Measurements from ENCODE around the gene TLE6.
"Not testable (repeated sequence)": the region's sequence is repeated elsewhere in the genome, so short reads cannot be mapped to it uniquely, and the experiment has no call there.

TLE6 gene

DNA sequence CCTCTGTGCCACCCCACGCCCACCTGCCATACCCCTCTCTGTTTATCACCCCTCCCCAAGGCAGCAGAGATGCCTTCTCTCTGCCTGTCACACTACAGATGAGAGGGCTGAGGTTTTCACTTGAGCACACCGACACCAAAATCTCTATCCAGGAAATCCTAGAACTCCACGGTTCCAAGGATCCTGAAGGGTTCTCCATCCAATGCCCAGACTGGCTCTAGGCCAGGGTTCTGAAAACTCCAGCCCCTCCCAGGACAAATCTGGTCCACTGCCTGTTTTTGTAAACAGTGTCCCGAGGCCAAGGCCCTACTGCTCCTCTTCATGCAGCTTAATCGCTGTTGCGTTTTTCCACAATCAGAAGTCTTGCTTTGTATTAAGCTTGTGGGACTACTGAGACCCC lies 31.6 kb downstream of the TLE6 start:
- Mint-ChIP-seq H3K27ac (no peak overlapping the region), H3K27me3 (no peaks in the 10 kb centered on the region), H3K4me3 (no peak overlapping the region), H3K4me1 (no peaks in the 10 kb centered on the region), H3K9me3 (no peaks in the 10 kb centered on the region)
- no peak for DNase-seq
- ATAC-seq, result no peak

DNA sequence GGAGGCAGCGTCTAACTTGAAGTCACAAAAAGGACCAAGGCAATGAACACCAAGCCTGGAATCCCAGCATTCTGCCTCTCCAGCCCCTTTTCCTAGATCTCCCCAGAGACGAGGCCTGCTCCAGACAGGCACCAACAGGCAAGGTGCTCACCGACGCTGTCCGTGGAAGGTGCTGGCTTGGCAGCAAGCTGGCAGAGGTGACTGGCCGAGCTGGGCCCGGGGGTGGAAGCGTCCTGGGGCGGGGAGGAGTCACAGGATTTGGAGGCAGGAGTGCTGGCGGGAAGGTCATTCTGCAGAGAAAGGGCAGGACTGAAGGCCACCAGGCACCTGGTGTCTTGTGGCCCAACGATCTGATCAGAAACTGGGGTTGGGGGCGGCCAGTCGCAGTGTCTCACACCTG lies 33.5 kb downstream of the TLE6 start:
- Mint-ChIP-seq H3K9me3 (no peaks in the 10 kb centered on the region), H3K27me3 (no peaks in the 10 kb centered on the region), H3K4me1 (no peaks in the 10 kb centered on the region), H3K27ac (peak overlapping the region in 1 of 2 donors; percentile 54), H3K4me3 (no peak overlapping the region)
- DNase-seq (no peak), ATAC-seq (no peak)

DNA sequence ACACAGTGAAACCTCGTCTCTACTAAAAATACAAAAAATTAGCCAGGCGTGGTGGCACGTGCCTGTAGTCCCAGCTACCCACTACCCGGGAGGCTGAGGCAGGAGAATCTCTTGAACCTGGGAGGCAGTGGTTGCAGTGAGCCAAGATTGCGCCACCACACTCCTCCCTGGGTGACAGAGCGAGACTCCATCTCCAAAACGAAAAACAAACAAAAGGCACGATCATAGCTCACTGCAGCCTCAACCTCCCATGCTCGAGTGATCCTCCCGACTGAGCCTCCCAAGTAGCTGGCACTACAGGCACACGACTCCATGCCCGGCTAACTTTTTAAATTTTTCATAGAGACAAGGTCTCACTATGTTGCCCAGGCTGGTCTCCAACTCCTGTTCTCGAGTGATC lies 34.7 kb downstream of the TLE6 start:
- not testable (repeated sequence) for H3K27ac Mint-ChIP-seq, ATAC-seq, H3K9me3 Mint-ChIP-seq, H3K4me1 Mint-ChIP-seq, DNase-seq, H3K4me3 Mint-ChIP-seq, H3K27me3 Mint-ChIP-seq

DNA sequence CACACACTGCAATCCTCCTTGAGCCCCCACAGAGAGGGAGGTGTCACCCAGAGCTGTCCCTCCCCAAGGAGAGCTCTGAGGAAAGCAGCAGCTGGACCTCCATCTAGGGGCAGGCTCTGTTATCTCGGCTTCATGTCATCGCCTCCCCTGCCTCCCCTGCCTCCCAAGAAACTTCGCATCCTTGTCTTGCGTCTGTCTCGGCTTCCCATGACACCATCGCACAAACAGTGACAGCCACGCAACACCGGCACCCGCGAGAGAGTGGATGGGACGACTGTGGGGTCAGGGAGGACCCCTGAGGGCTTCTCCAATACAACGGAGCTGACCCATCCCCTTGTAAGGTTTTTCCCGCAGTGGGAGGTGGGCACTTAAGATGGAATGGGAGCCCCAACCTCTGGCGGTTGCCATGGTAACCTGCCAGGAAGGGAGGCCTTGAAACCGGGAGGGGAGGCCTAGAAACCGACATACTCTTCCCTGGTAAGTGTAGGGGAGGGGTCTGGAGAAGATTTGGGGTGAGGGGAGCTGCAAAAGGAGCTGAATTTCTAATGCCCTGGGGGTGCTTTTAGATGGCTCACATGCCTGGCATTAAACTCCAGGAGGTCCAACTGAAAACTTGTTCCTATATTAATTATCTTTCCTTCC lies 35.4 kb downstream of the TLE6 start:
- H3K4me3 Mint-ChIP-seq, result no peak overlapping the region
- no peaks in the 10 kb centered on the region for H3K27me3 Mint-ChIP-seq
- H3K27ac Mint-ChIP-seq, result no peak overlapping the region
- no peak for DNase-seq
- ATAC-seq, result no peak
- H3K4me1 Mint-ChIP-seq, result no peaks in the 10 kb centered on the region
- no peaks in the 10 kb centered on the region for H3K9me3 Mint-ChIP-seq

DNA sequence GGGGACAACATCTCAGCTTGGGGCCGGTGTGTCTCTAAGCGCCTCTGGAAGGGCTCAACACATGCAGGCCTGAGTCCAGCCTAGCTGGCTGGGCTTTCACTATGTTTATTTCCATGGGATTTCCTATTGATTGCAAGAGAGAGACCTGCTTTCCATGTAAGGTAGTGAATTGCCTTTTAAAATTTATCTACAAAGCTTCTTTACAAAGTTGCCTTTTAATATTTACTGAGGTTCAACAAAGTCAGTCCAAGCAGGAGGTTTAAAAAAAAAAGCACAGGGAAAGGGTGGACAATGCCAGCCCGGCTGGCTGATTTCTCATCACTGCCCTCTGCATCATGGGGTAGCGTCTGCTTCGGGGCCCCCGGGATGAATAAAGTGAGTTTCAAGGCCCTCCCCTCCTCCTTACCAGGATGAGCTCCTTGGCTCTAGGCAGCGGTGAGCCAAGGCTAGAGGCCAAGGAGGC lies 35.9 kb downstream of the TLE6 start:
- no peak overlapping the region for H3K4me3 Mint-ChIP-seq
- no peaks in the 10 kb centered on the region for H3K27me3 Mint-ChIP-seq
- ATAC-seq (no peak), DNase-seq (no peak)
- H3K9me3 Mint-ChIP-seq, result no peaks in the 10 kb centered on the region
- no peaks in the 10 kb centered on the region for H3K4me1 Mint-ChIP-seq
- H3K27ac Mint-ChIP-seq, result no peak overlapping the region

DNA sequence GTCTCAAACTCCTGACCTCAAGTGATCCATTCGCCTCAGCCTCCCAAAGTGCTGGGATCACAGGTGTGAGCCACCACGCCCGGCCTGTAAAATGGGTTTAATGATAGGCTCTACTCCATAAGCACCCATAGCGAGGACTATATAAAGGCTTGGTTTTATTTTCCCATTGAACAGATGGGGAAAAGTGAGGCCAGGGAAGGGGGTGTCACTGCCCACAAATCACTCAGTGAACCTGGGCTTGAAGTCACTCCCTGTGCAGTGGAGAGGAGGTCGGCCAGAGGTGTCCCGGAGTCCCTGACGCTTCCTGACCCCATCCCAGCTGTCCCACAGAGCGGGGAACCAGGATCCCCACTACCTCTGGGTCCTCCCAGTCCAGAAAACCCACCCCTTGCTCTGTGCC lies 36.8 kb downstream of the TLE6 start:
- ATAC-seq, result no peak

DNA sequence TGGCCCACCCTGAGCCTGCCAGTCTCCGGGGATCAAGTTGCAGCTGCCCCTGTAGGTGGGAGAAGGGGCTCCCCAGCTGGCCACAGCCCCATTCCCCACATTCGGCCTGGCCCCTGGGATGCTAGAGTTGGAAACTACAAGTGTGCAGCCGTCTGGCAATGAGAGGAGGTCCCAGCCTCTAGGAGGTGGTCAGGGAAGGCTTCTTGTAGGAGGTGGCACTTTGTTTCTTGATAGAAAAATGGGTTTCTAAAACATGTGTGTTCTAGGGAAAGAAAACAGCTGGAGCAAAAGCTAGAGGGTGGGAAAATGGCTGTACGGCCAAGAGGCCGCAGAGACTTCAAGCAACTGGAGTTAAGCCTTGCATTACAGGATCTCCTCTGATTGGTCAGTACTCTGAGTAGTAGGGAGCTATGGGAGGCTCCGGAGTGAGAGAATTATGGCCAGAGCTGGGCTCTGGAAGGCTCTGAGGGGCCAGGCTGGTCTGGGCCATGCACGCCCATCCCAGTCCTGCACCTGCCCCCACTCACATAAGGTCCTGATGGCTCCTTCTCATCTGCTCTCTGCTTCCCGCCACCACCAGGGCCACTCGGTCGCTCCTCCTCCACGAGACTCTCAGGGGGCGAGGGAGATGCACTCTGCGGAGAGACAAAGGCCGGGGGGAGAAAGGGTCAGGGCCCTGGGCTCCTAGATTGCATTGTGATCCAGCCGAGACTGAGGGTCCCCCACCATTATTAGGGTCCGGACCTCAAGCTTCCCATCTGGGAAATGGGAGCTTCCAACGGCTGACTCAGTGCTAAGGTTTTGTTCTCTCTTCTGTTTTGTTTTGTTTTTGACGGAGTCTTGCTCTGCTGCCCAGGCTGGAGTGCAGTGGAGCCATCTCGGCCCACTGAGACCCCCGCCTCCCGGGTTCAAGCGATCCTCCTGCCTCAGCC lies 38.0 kb downstream of the TLE6 start:
- no peak for DNase-seq
- H3K27ac Mint-ChIP-seq, result no peak overlapping the region
- ATAC-seq, result no peak
- H3K9me3 Mint-ChIP-seq, result no peaks in the 10 kb centered on the region
- no peaks in the 10 kb centered on the region for H3K4me1 Mint-ChIP-seq
- H3K27me3 Mint-ChIP-seq, result no peaks in the 10 kb centered on the region
- no peak overlapping the region for H3K4me3 Mint-ChIP-seq

More for the DNA sequence above, 36.8 kb downstream of the TLE6 start:
- no peak overlapping the region for H3K27ac Mint-ChIP-seq
- H3K4me3 Mint-ChIP-seq, result no peak overlapping the region
- no peak for DNase-seq
- no peaks in the 10 kb centered on the region for H3K27me3 Mint-ChIP-seq
- no peaks in the 10 kb centered on the region for H3K4me1 Mint-ChIP-seq
- H3K9me3 Mint-ChIP-seq, result no peaks in the 10 kb centered on the region

DNA sequence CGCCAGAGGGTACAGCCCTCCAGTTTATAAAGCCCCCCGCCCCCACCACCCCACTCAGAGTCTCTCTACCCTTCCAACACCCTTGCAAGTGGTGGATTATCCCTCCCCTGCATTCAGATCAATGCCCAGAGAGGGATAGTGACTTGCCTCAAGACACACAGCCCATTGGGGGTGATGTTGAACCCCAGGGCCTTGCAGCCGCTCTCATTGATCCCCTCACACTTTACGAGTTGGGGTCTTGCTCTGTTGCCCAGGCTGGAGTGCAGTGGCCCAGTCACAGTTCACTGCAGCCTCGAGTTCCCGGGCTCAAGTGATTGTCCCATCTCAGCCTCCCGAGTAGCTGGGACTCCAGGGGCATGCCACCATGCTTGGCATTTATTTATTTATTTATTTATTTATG lies 40.6 kb downstream of the TLE6 start:
- Mint-ChIP-seq H3K27ac (no peak overlapping the region), H3K27me3 (no peaks in the 10 kb centered on the region), H3K9me3 (no peaks in the 10 kb centered on the region), H3K4me3 (no peak overlapping the region), H3K4me1 (peaks cover under 1% of the 10 kb centered on the region)
- ATAC-seq (no peak), DNase-seq (no peak)

DNA sequence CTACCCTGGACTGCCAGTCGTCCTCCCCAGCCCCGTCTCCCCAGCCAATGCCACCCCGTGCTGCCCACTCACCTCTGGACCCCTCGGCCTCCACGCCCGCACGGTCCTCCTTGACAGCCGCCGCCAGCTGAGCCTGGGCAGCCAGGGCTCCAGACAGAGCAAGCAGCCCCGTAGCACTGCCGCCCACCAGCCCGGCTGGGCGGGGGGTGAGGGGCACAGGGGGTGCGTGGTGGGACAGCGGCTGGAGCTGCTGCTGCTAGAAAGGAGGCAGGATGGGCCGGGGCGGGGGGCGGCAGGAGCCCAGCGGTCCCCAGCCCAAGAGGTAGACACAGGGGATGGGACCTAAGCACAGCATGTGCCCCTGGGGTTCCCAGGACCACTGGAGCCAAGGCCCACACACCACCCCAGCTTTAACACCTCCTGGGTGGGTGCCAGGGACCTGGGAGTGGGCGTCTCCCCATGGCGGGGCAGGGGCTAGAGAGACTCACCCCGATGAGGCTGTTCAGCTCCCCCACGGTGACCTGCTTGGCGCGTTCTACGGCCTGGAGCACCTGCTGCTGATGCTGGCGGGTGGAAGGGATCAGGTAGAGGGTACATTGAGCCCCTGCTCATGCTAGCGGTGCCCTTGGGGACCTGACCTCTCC lies 42.0 kb downstream of the TLE6 start:
- Mint-ChIP-seq H3K27ac (no peak overlapping the region), H3K27me3 (peaks cover under 1% of the 10 kb centered on the region), H3K4me3 (no peak overlapping the region), H3K9me3 (no peaks in the 10 kb centered on the region), H3K4me1 (peaks cover 12% of the 10 kb centered on the region)
- peak; percentile 23 for ATAC-seq
- DNase-seq, result no peak

DNA sequence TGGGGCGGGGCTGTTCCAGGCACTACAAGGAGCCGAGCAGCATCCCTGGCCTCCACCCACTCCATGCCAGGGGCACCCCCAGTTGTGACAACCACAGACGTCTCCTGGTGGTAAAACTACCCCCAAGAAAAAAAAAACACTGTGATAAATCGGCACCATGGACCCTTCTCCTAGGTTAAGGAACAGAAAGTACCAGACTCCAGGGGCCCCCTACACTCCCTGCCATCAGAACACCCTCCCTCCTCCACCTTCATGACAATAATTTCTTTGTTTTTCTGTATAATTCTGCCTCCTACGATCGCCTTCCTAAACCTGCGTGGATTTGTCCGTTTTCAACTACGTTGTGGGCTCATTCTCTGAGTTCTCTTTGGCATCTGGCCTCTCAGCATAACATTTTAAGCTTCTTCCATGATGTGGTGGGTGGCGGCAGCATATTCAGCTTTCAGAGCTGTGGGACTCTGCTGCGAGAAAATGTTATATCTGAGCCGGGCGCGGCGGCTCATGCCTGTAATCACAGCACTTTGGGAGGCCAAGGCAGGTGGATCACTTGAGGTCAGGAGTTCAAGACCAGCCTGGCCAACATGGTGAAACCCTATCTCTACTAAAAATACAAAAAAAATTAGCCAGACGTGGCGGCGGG lies 43.1 kb downstream of the TLE6 start:
- H3K27ac Mint-ChIP-seq, result no peak overlapping the region
- H3K4me3 Mint-ChIP-seq, result no peak overlapping the region
- H3K27me3 Mint-ChIP-seq, result peaks cover 11% of the 10 kb centered on the region
- ATAC-seq (no peak), DNase-seq (no peak)
- H3K9me3 Mint-ChIP-seq, result no peaks in the 10 kb centered on the region
- peaks cover 23% of the 10 kb centered on the region for H3K4me1 Mint-ChIP-seq

DNA sequence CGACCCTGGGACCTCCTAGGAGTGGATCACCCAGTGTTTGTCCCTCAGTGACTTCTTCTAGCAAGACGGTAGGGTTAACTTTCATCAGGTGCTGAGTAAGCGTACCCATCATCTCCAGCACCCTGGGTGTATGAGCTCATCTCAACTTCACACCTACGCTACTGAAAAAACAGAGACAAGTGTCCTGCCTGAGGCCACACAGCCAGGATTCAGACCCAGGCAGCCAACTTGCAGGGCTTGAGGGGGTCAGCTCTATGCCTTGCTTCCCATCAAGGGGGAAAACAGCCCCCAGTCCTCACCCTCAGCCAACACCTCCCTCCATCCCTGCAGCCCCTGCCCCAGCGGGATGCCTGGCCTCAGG lies 47.1 kb downstream of the TLE6 start:
- peak overlapping the region; percentile 61 to 72 for H3K4me3 Mint-ChIP-seq
- peak; percentile 86 for ATAC-seq
- peaks cover 25% of the 10 kb centered on the region for H3K27me3 Mint-ChIP-seq
- no peaks in the 10 kb centered on the region for H3K9me3 Mint-ChIP-seq
- H3K4me1 Mint-ChIP-seq, result peaks cover 37% of the 10 kb centered on the region
- H3K27ac Mint-ChIP-seq, result no peak overlapping the region
- no peak for DNase-seq

DNA sequence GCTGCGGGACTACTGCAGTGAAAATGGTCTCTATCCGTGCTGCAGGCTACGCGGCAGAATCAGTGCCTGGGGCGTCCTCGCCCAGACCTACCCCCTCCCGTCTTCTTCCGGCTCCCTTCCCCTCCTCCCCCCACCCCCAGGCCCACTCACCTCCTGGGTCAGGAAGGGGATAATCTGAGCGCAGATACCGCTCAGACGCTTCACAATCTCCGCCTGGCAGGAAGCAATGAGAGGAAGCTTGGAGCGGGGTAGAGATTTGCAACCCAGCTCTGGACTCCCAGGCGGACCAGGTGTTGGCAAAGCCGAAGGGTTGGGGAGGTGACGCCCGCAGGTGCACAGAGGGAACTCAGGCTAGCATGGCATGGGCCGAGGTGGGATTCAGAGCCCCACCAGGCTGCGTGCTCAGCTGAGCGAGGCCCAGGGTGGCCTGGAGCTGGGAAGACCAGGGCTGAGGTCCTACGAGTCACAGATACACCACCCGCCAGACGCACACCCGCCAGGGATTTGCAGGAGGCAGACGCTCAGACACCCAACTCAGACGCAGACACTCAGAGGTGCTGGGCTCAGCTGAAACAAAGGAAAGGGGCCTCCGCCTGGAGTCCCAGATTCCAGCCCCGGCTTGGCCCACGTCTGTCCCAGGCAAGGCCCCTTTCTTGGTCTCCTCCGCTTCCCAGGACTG lies 47.6 kb downstream of the TLE6 start:
- no peak for DNase-seq
- H3K27ac Mint-ChIP-seq, result no peak overlapping the region
- peaks cover 40% of the 10 kb centered on the region for H3K4me1 Mint-ChIP-seq
- ATAC-seq, result peak; percentile 45
- H3K27me3 Mint-ChIP-seq, result peaks cover 29% of the 10 kb centered on the region
- H3K9me3 Mint-ChIP-seq, result no peaks in the 10 kb centered on the region
- peak overlapping the region; percentile 61 to 72 for H3K4me3 Mint-ChIP-seq

DNA sequence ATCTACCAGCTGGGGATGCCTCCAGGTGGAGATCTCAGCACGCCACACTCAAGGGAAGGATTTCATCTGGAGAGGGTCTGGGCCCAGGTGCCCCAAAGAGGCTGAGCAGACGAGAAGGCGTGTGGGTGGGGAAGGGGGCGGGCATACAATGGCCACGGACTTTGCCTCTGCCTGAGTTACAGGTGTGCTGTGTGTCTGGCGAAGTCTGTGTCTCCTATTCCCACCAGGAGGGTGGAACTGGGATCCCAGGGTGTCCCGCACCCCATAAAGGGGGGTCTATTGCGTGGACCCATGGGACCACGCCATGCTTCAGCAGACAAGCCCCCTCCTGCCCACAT lies 48.2 kb downstream of the TLE6 start:
- Mint-ChIP-seq H3K4me3 (peak overlapping the region in 1 of 2 donors; percentile 72), H3K4me1 (peaks cover 43% of the 10 kb centered on the region), H3K9me3 (no peaks in the 10 kb centered on the region), H3K27me3 (peaks cover 34% of the 10 kb centered on the region), H3K27ac (no peak overlapping the region)
- DNase-seq (no peak), ATAC-seq (no peak)

DNA sequence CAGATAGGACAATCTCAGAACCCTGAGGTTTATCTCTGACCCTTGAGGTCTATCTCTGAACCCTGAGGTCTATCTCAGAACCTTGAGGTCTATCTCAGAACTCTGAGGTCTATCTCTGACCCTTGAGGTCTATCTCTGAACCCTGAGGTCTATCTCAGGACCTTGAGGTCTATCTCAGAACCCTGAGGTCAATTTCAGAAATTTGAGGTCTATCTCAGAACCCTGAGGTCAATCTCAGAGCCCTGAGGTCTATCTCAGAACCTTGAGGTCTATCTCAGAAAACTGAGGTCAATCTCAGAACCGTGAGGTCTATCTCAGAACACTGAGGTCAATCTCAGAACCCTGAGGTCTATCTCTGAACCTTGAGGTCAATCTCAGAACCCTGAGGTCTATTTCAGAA lies 49.4 kb downstream of the TLE6 start:
- Mint-ChIP-seq H3K27ac (no peak overlapping the region), H3K9me3 (no peaks in the 10 kb centered on the region), H3K27me3 (peaks cover 35% of the 10 kb centered on the region), H3K4me1 (peaks cover 43% of the 10 kb centered on the region), H3K4me3 (no peak overlapping the region)
- no peak for ATAC-seq
- no peak for DNase-seq

DNA sequence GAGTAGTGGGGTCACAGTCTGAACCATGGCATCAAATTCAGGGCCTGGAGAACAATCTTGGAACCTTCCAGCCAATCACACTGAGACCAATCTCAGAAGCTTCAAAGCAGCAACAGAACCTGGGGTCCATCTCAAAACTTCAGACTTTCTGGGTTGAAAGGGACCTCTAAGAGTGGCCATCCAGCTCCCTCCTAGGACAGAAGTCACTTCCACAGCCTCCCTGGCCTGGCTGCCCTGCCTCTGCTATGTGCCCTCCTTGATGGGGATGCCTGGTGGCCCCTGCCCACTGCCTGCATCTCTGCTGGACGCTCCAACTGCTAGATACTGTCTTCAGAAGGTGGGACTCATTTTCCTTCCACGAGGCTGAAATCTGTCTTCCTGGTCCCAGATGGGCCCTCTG lies 49.9 kb downstream of the TLE6 start:
- Mint-ChIP-seq H3K9me3 (no peaks in the 10 kb centered on the region), H3K27me3 (peaks cover 35% of the 10 kb centered on the region), H3K27ac (no peak overlapping the region), H3K4me1 (peaks cover 43% of the 10 kb centered on the region), H3K4me3 (no peak overlapping the region)
- DNase-seq, result no peak
- ATAC-seq, result no peak
